Naive thymus-derived CD4-positive, alpha-beta T cell (primary cell): ENCODE measurements around the gene MAGI3. TPM values are rescaled to one million over a fixed set of nuclear protein-coding genes. Genes with fewer than 3 reads are reported as not detected.
A peak's percentile ranks its signal among the peaks of the same experiment; 100 is the strongest.

Experiments used
- ATAC-seq: fragments of 150-1000 bp; cut with Tn5 transposase; 2 replicates; pipeline ENCODE4 v1.10.0; 2021; ENCODE audit warnings: mild to moderate bottlenecking, moderate library complexity
- CTCF ChIA-PET: fragments of 350-600 bp; sonication (Branson Sonifier 250); formaldehyde crosslinking; loops from one replicate; lab custom pipeline; 2021; ENCODE audit warnings: antibody characterized with exemption; lab: Charles Lee
- POLR2A ChIA-PET: fragments of 350-600 bp; sonication (Branson Sonifier 250); formaldehyde crosslinking; loops from one replicate; lab custom pipeline; 2021; ENCODE audit warnings: antibody characterized with exemption, inconsistent platforms; lab: Charles Lee
- DNase-seq, 9 donors: peaks; one replicate each; pipeline versions ENCODE4 v3.0.0 to v3.0.0-alpha.2; 2020 to 2022; ENCODE audit warnings: mixed read lengths in 1 of 9
- H3K27ac ChIP-seq: one replicate; pipeline ENCODE4 v1.7.0; 2013; ENCODE audit warnings: mild to moderate bottlenecking, low read depth, low read length, moderate library complexity
- H3K27me3 ChIP-seq, 2 donors: one replicate each; pipeline ENCODE4 v1.7.0; 2013; ENCODE audit warnings: low read length in 2 of 2, mild to moderate bottlenecking in 2 of 2, moderate library complexity in 2 of 2; ENCODE audit not compliant: control insufficient read depth in 2 of 2, insufficient read depth in 2 of 2
- H3K36me3 ChIP-seq, 3 experiments: 1 replicate in 2 of 3; 2 replicates in 1 of 3; pipeline ENCODE4 v1.7.0; 2013; ENCODE audit warnings: low read length in 3 of 3, mild to moderate bottlenecking in 3 of 3, moderate library complexity in 1 of 3; ENCODE audit not compliant: insufficient read depth in 3 of 3, control insufficient read depth in 2 of 3
- H3K4me1 ChIP-seq, 2 donors: one replicate each; pipeline ENCODE4 v1.7.0; 2013; ENCODE audit warnings: low read length in 2 of 2, mild to moderate bottlenecking in 2 of 2, moderate library complexity in 1 of 2; ENCODE audit not compliant: control insufficient read depth in 2 of 2, insufficient read depth in 2 of 2
- H3K4me3 ChIP-seq: 2 replicates; pipeline ENCODE4 v1.7.0; 2013; ENCODE audit warnings: mild to moderate bottlenecking, low read length
- H3K9me3 ChIP-seq, 3 experiments: 1 replicate in 2 of 3; 2 replicates in 1 of 3; pipeline ENCODE4 v1.7.0; 2013; ENCODE audit warnings: low read length in 3 of 3; ENCODE audit not compliant: control insufficient read depth in 2 of 3
- H3K27ac Mint-ChIP-seq, 9 donors: one replicate each; pipeline ENCODE4 v1.8.0; 2020 to 2022; ENCODE audit warnings: mixed read lengths in 9 of 9, mild to moderate bottlenecking in 8 of 9, moderate library complexity in 5 of 9, inconsistent platforms in 2 of 9
- H3K27me3 Mint-ChIP-seq, 5 donors: one replicate each; pipeline ENCODE4 v1.8.0; 2021 to 2022; ENCODE audit warnings: mixed read lengths in 5 of 5, mild to moderate bottlenecking in 1 of 5
- H3K36me3 Mint-ChIP-seq, 5 donors: one replicate each; pipeline ENCODE4 v1.8.0; 2020 to 2022; ENCODE audit warnings: mixed read lengths in 5 of 5, mild to moderate bottlenecking in 3 of 5, inconsistent platforms in 1 of 5
- H3K4me1 Mint-ChIP-seq, 7 donors: one replicate each; pipeline ENCODE4 v1.8.0; 2020 to 2022; ENCODE audit warnings: mixed read lengths in 7 of 7, mild to moderate bottlenecking in 3 of 7, inconsistent platforms in 1 of 7
- H3K4me3 Mint-ChIP-seq, 10 donors: one replicate each; pipeline ENCODE4 v1.8.0; 2020 to 2022; ENCODE audit warnings: mild to moderate bottlenecking in 10 of 10, mixed read lengths in 10 of 10, moderate library complexity in 6 of 10, inconsistent platforms in 2 of 10
- H3K9me3 Mint-ChIP-seq, 11 donors: one replicate each; pipeline ENCODE4 v1.8.0; 2020 to 2022; ENCODE audit warnings: mixed read lengths in 11 of 11, mild to moderate bottlenecking in 4 of 11, inconsistent platforms in 1 of 11, moderate library complexity in 1 of 11
- intact Hi-C, 2 donors: fragments of 100-400 bp; cut with micrococcal nuclease; formaldehyde crosslinking; loops; one replicate each; pipeline ENCODE4 v1.15.1; 2023
- polyA plus RNA-seq, 2 donors: library from polyadenylated mRNA; unstranded; fragments of 300-500 nt; fragmentation: Illumina TruSeq; gene quantifications; one replicate each; pipeline ENCODE4 v1.2.3, GENCODE V29; 2021
- total RNA-seq, 6 experiments: library from RNA in 5 of 6; stranded (reverse) in 5 of 6; gene quantifications; 1 replicate in 5 of 6; 2 replicates in 1 of 6; pipeline ENCODE4 v1.2.3 and lab custom pipeline; 2021 to 2026

MAGI3 gene
- total and polyA plus RNA-seq, 7 experiments from 2014 or later = 3.6 to 8.8 (median 6.6) TPM

DNA sequence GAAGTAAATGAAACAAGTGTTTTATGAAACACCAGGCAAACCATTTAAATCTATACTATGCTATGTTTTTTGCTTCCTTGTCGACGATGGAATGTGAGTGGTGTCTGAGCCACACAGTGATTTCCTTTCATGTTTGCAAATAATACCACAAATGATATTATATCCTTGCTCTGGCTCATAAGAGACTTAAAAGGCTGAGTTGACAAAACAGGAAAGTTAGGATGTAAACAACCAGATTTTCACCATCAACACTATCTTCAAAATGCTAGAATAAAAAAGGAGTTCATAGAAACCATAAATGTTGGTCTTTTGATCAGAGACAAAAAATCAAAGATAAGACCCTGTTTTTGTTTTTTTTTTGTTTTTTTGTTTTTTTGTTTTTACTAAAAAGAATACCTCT, 17.8 kb upstream of the MAGI3 start:
- H3K4me3 ChIP-seq = no peak overlapping the region
- no peaks in the 10 kb centered on the region for H3K4me1 ChIP-seq
- Mint-ChIP-seq H3K27me3 (peaks cover 0 to 31% (median 13%) of the 10 kb centered on the region in 5 donors), H3K4me1 (peaks cover 0 to 7% (median 0%) of the 10 kb centered on the region in 7 donors), H3K27ac (no peak overlapping the region), H3K9me3 (peaks cover 0 to 1% (median 0%) of the 10 kb centered on the region in 11 donors), H3K36me3 (no peaks in the 10 kb centered on the region), H3K4me3 (no peak overlapping the region)
- H3K9me3 ChIP-seq = no peaks in the 10 kb centered on the region
- H3K36me3 ChIP-seq = no peaks in the 10 kb centered on the region
- ATAC-seq (no peak), DNase-seq (no peak)
- no peak overlapping the region for H3K27ac ChIP-seq
- no peaks in the 10 kb centered on the region for H3K27me3 ChIP-seq
- ChIA-PET CTCF (no interaction called here), POLR2A (interaction anchor here (0.7 kb wide), 1 partner anchor 86 kb away, joined by 4 read pairs; no protein-coding TSS in a partner anchor)
- intact Hi-C loops = no loop called here

DNA sequence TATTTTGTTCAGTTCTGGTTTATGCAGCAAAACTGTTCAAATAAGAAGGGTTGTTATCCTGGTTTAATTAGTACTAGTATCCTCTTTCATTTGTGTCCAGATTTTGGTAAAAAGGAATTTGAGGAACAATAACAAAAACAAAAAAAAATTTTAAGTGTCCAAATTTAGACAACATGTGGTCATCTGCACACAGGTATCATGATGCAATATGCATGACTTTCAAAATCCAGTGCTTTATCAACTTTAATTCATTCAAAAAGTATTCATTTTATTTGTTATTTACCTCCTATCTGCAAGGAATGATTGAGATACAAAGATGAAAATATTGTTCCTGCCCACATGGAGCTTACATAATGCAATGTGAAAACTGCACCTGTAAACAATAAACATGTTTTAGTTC, 16.7 kb upstream of the MAGI3 start:
- peaks cover 0 to 31% (median 13%) of the 10 kb centered on the region in 5 donors for H3K27me3 Mint-ChIP-seq
- H3K36me3 Mint-ChIP-seq = no peaks in the 10 kb centered on the region
- ChIA-PET CTCF (no interaction called here), POLR2A (no interaction called here)
- DNase-seq (no peak), ATAC-seq (no peak)
- Histone ChIP-seq H3K4me3 (no peak overlapping the region), H3K27me3 (no peaks in the 10 kb centered on the region), H3K4me1 (no peaks in the 10 kb centered on the region), H3K36me3 (no peaks in the 10 kb centered on the region), H3K9me3 (no peaks in the 10 kb centered on the region), H3K27ac (no peak overlapping the region)
- no peak overlapping the region for H3K4me3 Mint-ChIP-seq
- intact Hi-C loops = no loop called here
- no peak overlapping the region for H3K27ac Mint-ChIP-seq
- H3K9me3 Mint-ChIP-seq = peaks cover 0 to 1% (median 0%) of the 10 kb centered on the region in 11 donors
- H3K4me1 Mint-ChIP-seq = peaks cover 0 to 7% (median 0%) of the 10 kb centered on the region in 7 donors

DNA sequence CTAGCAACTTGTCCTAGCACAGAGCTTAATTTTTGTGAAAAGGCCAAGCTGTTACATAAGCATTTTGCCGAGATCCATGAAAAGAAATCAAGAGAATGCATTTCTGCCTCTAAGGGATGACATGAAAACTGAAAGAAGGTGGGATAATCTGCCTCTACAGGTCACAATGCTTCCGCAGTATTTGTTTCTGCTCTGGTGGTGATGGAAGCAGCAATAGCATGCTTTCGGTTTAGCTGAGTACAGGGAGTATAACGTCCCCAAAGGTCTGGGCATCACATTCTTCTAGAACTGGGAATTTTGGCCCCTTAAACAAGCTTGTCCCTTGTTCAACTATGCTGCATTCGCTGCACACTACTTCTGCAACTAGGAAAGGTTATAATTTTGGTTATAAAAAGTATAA, 14.4 kb upstream of the MAGI3 start:
- DNase-seq = no peak
- no peak for ATAC-seq
- Histone ChIP-seq H3K4me3 (no peak overlapping the region), H3K27me3 (no peaks in the 10 kb centered on the region), H3K27ac (no peak overlapping the region), H3K9me3 (no peaks in the 10 kb centered on the region), H3K36me3 (no peaks in the 10 kb centered on the region), H3K4me1 (no peaks in the 10 kb centered on the region)
- no peak overlapping the region for H3K27ac Mint-ChIP-seq
- H3K9me3 Mint-ChIP-seq = no peaks in the 10 kb centered on the region
- peaks cover 0 to 38% (median 13%) of the 10 kb centered on the region in 5 donors for H3K27me3 Mint-ChIP-seq
- ChIA-PET POLR2A (no interaction called here), CTCF (no interaction called here)
- H3K4me3 Mint-ChIP-seq = no peak overlapping the region
- no peaks in the 10 kb centered on the region for H3K36me3 Mint-ChIP-seq
- intact Hi-C loops = no loop called here
- H3K4me1 Mint-ChIP-seq = peaks cover 0 to 7% (median 0%) of the 10 kb centered on the region in 7 donors

DNA sequence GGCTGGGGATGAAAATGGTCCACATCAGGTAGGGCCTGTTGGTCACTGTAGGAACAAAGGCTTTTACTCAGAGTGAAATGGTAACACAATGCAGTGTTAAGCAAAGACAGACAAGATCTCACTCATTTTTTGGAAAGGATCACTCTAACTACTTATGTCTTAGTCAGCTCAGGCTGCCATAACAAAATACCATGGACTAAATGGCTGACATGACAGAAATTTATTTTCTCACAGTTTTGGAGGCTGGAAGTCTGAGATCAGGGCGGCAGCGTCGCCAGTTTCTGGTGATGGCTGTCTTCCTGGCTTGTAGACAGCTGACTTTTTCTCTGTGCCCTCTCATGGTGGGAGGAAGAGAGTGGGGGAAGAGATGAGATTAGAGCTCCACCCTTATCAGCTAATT, 10.2 kb upstream of the MAGI3 start:
- Histone ChIP-seq H3K4me1 (no peaks in the 10 kb centered on the region), H3K36me3 (no peaks in the 10 kb centered on the region), H3K27me3 (no peaks in the 10 kb centered on the region), H3K9me3 (no peaks in the 10 kb centered on the region), H3K4me3 (no peak overlapping the region), H3K27ac (no peak overlapping the region)
- no peaks in the 10 kb centered on the region for H3K4me1 Mint-ChIP-seq
- no peaks in the 10 kb centered on the region for H3K9me3 Mint-ChIP-seq
- intact Hi-C loops = no loop called here
- H3K36me3 Mint-ChIP-seq = no peaks in the 10 kb centered on the region
- DNase-seq (no peak), ATAC-seq (no peak)
- no peak overlapping the region for H3K4me3 Mint-ChIP-seq
- ChIA-PET CTCF (no interaction called here), POLR2A (no interaction called here)
- H3K27ac Mint-ChIP-seq = no peak overlapping the region
- H3K27me3 Mint-ChIP-seq = peaks cover 0 to 24% (median 8%) of the 10 kb centered on the region in 5 donors

DNA sequence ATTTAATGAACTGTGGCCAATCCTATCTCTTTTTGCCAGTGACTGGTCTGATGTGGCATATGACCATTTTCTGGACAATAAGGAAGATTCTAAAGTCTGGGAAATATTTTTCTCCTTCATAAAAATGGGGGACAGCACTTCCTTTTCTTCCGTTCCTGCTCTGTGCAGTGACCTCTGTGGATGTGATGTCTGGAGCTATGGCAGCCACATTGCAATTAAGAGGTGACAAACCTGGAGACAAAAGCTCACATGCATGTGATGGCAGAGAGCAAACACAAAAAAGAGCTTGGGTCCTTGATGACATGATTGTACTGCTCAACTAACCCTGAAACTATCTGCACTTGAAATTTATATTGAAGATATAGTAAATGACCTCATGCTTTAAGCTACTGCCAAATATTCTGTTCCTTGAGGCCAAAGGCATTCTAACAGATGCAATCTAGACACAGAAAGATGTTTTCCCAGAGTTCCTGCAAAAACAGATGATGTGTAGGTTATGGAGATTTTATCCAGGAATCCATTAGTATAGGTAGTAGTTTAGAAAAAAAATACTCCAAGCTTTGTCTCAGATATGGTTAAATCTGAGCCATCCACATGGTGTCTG, 2.2 kb upstream of the MAGI3 start:
- no peaks in the 10 kb centered on the region for H3K9me3 ChIP-seq
- peak overlapping the region in 4 of 10 donors; percentile 87 to 98 (median 94) for H3K4me3 Mint-ChIP-seq
- H3K27me3 ChIP-seq = no peaks in the 10 kb centered on the region
- H3K4me1 ChIP-seq = peaks cover 0 to 16% of the 10 kb centered on the region in 2 donors
- intact Hi-C loops = no loop called here
- H3K4me3 ChIP-seq = no peak overlapping the region
- H3K27me3 Mint-ChIP-seq = peaks cover 0 to 30% (median 6%) of the 10 kb centered on the region in 5 donors
- ChIA-PET POLR2A (no interaction called here), CTCF (interaction anchor here (0.6 to 0.7 kb wide), 2 partner anchors 66 to 1047 kb away, joined by 3 read pairs; no protein-coding TSS in a partner anchor)
- peaks cover 22 to 31% (median 25%) of the 10 kb centered on the region in 7 donors for H3K4me1 Mint-ChIP-seq
- H3K9me3 Mint-ChIP-seq = peaks cover 0 to 4% (median 0%) of the 10 kb centered on the region in 11 donors
- DNase-seq = no peak
- no peak overlapping the region for H3K27ac ChIP-seq
- H3K36me3 ChIP-seq = peaks cover 0 to 6% (median 0%) of the 10 kb centered on the region in 3 experiments
- ATAC-seq = no peak
- no peaks in the 10 kb centered on the region for H3K36me3 Mint-ChIP-seq
- H3K27ac Mint-ChIP-seq = peak overlapping the region in 4 of 9 donors; percentile 10 to 88 (median 67)

DNA sequence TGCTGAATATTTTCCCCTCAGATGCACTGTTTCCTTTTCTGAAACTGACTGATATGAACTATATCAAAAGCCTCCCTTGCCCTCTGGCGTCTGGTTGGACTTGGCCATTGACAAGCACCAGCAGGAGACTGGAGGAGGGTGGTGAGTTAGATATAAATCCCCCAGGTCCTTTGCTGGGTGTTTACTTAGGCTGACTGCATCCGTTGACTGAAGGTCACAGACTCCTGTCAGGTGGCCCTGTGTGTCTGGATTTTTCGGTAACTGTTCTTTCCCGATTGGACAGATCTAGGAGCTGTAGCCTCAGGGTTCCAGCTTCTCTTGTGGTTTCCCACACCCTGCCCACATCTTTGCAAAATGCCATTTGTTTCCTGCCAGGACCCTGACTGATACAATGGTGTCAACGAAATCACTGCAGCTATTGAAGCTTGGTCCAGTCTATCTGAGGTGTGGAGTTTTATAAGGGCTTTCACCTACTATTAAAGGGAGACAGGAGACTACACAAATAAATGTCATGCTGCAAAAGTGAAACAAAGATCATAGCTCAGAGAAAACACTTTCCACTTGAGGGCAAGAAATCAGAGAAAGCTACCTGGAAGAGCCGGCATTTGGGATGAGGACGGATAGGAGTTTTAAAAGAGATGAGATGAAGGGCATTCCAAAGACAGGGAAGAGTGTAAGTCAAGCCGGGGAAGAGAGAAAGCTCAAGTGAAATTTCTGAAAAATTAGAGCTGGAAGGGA, 1.5 kb upstream of the MAGI3 start:
- H3K4me3 Mint-ChIP-seq = peak overlapping the region; percentile 84 to 98 (median 94)
- peak overlapping the region; percentile 18 to 88 (median 61) for H3K27ac Mint-ChIP-seq
- DNase-seq = peak in 3 of 9 donors; percentile 2 to 7 (median 4)
- ChIA-PET POLR2A (no interaction called here), CTCF (interaction anchor here (0.6 to 0.7 kb wide), 2 partner anchors 540 to 1046 kb away, joined by 3 read pairs; partner anchors contain the start of gene HIPK1)
- H3K9me3 Mint-ChIP-seq = peaks cover 0 to 4% (median 0%) of the 10 kb centered on the region in 11 donors
- peaks cover 0 to 32% (median 6%) of the 10 kb centered on the region in 5 donors for H3K27me3 Mint-ChIP-seq
- Histone ChIP-seq H3K27me3 (no peaks in the 10 kb centered on the region), H3K4me3 (no peak overlapping the region), H3K9me3 (no peaks in the 10 kb centered on the region), H3K4me1 (peaks cover 0 to 16% of the 10 kb centered on the region in 2 donors), H3K36me3 (peaks cover 0 to 6% (median 0%) of the 10 kb centered on the region in 3 experiments), H3K27ac (peak overlapping the region; percentile 71)
- peaks cover 22 to 31% (median 26%) of the 10 kb centered on the region in 7 donors for H3K4me1 Mint-ChIP-seq
- intact Hi-C loops = no loop called here
- no peaks in the 10 kb centered on the region for H3K36me3 Mint-ChIP-seq
- no peak for ATAC-seq
